Adrenal gland (tissue), 12 donors: ENCODE results near the gene LRRTM4. TPM values are rescaled to one million over a fixed set of nuclear protein-coding genes. Genes with fewer than 3 reads are reported as not detected.

Experiments
- DNase-seq, 7 donors: peaks; one replicate each; pipeline ENCODE4 v3.0.0-alpha.2; 2019 to 2020
- H3K27ac ChIP-seq, 5 donors: fragments of 200-600 bp; sonication (generic) in 4 of 5; 1 replicate in 3 of 5; 2 replicates in 2 of 5; pipeline versions ENCODE4 v1.5.1 to v1.8.0; 2016 to 2020; ENCODE audit warnings: mild to moderate bottlenecking in 1 of 5
- H3K27me3 ChIP-seq: fragments of 200-600 bp; 2 replicates; pipeline ENCODE4 v1.8.0; 2021
- H3K36me3 ChIP-seq, 2 donors: fragments of 200-600 bp; replicated peaks in 1 of 2; 1 replicate in 1 of 2; 2 replicates in 1 of 2; pipeline versions ENCODE4 v1.5.1 to v1.8.0; 2018 to 2022
- H3K4me1 ChIP-seq, 2 donors: fragments of 200-600 bp; replicated peaks in 1 of 2; 1 replicate in 1 of 2; 2 replicates in 1 of 2; pipeline versions ENCODE4 v1.5.1 to v1.8.0; 2018 to 2021
- H3K4me3 ChIP-seq, 4 donors: fragments of 200-600 bp; sonication (generic) in 3 of 4; one replicate each; pipeline ENCODE4 v1.5.1; 2016 to 2018
- H3K9me3 ChIP-seq, 3 donors: fragments of 200-600 bp; sonication (generic) in 1 of 3; replicated peaks in 1 of 3; 1 replicate in 2 of 3; 2 replicates in 1 of 3; pipeline versions ENCODE4 v1.5.1 to v1.8.0; 2016 to 2021
- POLR2A ChIP-seq, 2 donors: fragments of 450-650 bp; IDR thresholded peaks; one replicate each; pipeline ENCODE4 v1.6.1; 2017; ENCODE audit warnings: antibody characterized with exemption in 2 of 2, mild to moderate bottlenecking in 2 of 2, moderate library complexity in 1 of 2
- WGBS, 4 donors: extraction: QIAGEN DNeasy Blood & Tissue Kit in 2 of 4; methylation state at CpG; one replicate each; pipeline versions ENCODE4 v1.1.5 to v1.1.7; 2013 to 2017; 5-methylcytosine and 5-hydroxymethylcytosine counted together
- intact Hi-C, 2 donors: fragments of 100-400 bp; cut with DNase I; formaldehyde crosslinking; loops; one replicate each; pipeline versions ENCODE4 v1.14.1 to v1.15.0; 2022 to 2023
- polyA plus RNA-seq, 3 donors: library from polyadenylated mRNA; stranded (reverse); fragments of 200-250 nt in 2 of 3; fragments of 350-450 nt in 1 of 3; fragmentation: Illumina TruSeq in 1 of 3; extraction: RNeasy Lipid Tissue Mini Kit (QIAGEN cat#74804) in 1 of 3; gene quantifications; one replicate each; pipeline ENCODE4 v1.2.3, GENCODE V29; 2013 to 2014
- total RNA-seq, 9 donors: library from RNA; depleted of rRNA in 4 of 9; stranded (reverse); fragments of >200 nt in 4 of 9; fragments of 120-200 nt in 1 of 9; fragmentation: NEBNext Ultra II Directional in 1 of 9; extraction: Animal tissue kit (Norgen Biotek cat#: 25700) in 1 of 9; gene quantifications; one replicate each; pipeline versions ENCODE4 v1.1.0 to v1.2.4, GENCODE V29; 2013 to 2023
- TF ChIP-seq, protein P1 (sequence below), 6 experiments: fragments of 450-650 bp in 4 of 6; fragments of 200-600 bp in 2 of 6; sonication (generic) in 1 of 6; IDR thresholded peaks; 1 replicate in 5 of 6; 2 replicates in 1 of 6; pipeline versions ENCODE4 v1.5.1 to v1.8.0; 2016 to 2021; ENCODE audit warnings: antibody characterized with exemption in 6 of 6, mild to moderate bottlenecking in 2 of 6, moderate library complexity in 1 of 6
- donor health status: healthy with polysubstance abuse.
- donor health status: Bipolar disorder and iron deficiency.
- donor health status: DM: yes; HTN: yes; CAD: no.
- donor health status: DM: no; HTN: no; CAD: no.
- donor health status: DM: no; HTN: no; CAD: no.
- donor health status: DM: yes; HTN: yes; CAD: no.

Gene LRRTM4
- total and polyA plus RNA-seq, 12 donors, result 0.07 to 0.67 (median 0.43) TPM; not detected in 4

DNA sequence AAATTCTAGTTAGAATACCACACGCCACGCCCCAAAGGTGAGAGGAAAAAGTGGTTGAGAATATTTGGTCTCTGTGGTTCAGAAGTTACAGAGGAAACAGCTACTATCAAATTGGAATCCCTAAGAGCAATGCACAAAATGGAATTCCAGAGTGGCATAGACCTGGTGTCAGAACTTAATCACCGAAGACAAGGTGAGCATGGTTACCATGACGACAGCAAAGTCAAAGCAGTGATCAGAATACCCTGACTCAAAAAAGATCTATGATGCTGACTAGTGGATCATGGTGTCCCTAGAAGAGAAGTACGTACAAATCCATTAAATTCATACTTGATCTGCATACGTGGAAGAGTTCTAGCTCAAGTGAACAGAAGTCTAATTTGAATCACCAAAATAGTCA is 14.5 kb downstream of the LRRTM4 start:
- TF ChIP-seq, protein P1, sequence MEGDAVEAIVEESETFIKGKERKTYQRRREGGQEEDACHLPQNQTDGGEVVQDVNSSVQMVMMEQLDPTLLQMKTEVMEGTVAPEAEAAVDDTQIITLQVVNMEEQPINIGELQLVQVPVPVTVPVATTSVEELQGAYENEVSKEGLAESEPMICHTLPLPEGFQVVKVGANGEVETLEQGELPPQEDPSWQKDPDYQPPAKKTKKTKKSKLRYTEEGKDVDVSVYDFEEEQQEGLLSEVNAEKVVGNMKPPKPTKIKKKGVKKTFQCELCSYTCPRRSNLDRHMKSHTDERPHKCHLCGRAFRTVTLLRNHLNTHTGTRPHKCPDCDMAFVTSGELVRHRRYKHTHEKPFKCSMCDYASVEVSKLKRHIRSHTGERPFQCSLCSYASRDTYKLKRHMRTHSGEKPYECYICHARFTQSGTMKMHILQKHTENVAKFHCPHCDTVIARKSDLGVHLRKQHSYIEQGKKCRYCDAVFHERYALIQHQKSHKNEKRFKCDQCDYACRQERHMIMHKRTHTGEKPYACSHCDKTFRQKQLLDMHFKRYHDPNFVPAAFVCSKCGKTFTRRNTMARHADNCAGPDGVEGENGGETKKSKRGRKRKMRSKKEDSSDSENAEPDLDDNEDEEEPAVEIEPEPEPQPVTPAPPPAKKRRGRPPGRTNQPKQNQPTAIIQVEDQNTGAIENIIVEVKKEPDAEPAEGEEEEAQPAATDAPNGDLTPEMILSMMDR (IDR thresholded peaks at IDR 0.05), result no peak
- no peak for TF ChIP-seq POLR2A (IDR thresholded peaks at IDR 0.05)
- peaks cover 0 to 6% (median 0%) of the 10 kb centered on the region in 3 donors for H3K9me3 ChIP-seq
- intact Hi-C loops, result no loop called here
- no peaks in the 10 kb centered on the region for H3K4me1 ChIP-seq
- no peak overlapping the region for H3K4me3 ChIP-seq
- 67 to 82% (median 76%) methylated on average over 6 of the region's 6 CpGs for WGBS, 4 donors
- H3K27me3 ChIP-seq, result no peaks in the 10 kb centered on the region
- no peaks in the 10 kb centered on the region for H3K36me3 ChIP-seq
- DNase-seq, result no peak
- no peak overlapping the region for H3K27ac ChIP-seq

DNA sequence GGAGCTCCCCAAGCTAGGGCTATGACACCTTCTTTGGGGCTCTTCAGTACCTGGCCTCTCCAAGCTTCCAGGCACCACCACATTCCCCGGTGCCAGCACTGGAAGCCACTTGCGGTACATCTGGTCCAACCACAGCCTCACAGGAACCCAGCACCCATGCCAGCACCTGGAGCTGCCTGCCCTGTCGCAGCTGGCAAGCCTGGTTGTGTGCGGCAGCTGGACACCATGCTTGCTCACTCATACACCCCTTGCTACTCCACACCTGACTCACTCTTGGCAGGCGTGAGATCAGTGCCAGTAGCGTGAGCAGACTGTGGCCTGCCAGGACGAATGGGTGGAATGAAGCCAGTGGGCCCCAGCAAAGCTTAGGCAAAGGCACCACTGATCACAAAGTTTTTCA is 34.0 kb downstream of the LRRTM4 start:
- intact Hi-C loops, result no loop called here
- WGBS, 4 donors, result 78 to 89% (median 87%) methylated on average over 4 to 7 of the region's 7 CpGs
- Histone ChIP-seq H3K36me3 (no peaks in the 10 kb centered on the region), H3K9me3 (no peaks in the 10 kb centered on the region), H3K4me3 (no peak overlapping the region), H3K27me3 (no peaks in the 10 kb centered on the region), H3K4me1 (no peaks in the 10 kb centered on the region), H3K27ac (no peak overlapping the region)
- no peak for DNase-seq
- no peak for TF ChIP-seq POLR2A (IDR thresholded peaks at IDR 0.05)
- TF ChIP-seq, protein P1 (IDR thresholded peaks at IDR 0.05), result no peak

DNA sequence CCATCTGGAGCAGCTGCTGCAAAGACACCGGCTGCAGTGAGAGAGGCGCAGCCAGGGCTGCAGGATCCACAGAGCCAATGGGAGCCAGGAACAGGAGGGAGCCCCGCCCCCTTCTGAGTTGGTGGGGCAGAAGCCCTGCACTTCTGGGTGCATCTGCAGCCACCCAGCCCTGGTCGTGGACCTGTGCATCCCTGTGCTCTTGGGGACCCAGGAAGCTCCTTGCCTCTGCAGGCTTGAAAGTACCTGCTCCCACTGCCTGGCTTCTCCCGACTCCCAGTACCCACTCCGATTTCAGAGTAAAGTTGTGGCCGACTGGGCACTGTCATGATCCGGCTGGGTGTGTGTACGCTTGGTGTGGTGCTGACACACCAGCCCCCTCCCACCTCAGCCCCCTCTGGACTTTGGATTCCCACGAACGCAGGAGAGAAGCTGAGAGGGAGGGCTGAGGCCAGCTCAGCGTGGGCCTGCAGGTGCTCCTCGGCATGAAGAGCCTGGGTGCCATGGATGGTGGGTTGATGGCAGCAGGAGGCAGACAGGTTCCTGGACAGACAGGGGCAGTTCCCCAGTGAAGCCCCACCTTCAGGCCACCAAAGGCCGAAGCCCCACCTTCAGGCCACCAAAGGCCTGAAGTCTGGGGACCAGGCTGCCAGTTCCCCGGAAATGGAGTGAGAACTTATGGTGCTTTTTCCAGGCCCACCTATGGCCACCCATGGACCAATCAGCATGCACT is 34.9 kb downstream of the LRRTM4 start:
- Histone ChIP-seq H3K9me3 (no peaks in the 10 kb centered on the region), H3K27me3 (no peaks in the 10 kb centered on the region), H3K36me3 (no peaks in the 10 kb centered on the region), H3K27ac (no peak overlapping the region), H3K4me3 (no peak overlapping the region), H3K4me1 (no peaks in the 10 kb centered on the region)
- intact Hi-C loops, result no loop called here
- no peak for DNase-seq
- 70 to 88% (median 78%) methylated on average over 11 to 15 of the region's 15 CpGs for WGBS, 4 donors
- TF ChIP-seq, protein P1 (IDR thresholded peaks at IDR 0.05), result no peak
- TF ChIP-seq POLR2A (IDR thresholded peaks at IDR 0.05), result no peak

DNA sequence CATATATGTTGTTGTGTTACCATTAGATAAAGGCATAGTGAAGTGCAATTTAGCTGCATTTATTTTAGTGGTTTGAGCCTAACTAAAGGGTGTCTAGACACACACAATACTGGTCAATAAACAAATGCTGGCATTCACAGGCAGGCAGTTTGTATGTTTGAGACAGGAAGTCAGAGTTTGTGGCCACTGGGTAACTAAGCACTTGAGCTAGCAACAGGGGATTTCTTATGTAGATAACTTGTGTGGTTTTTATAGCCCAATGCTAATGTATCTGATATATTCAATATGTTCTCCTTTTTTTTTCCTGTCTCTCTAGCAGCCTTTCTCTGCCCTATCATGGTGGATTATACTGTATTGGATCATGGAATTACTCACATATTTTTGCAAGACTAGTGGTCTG is 38.1 kb downstream of the LRRTM4 start:
- H3K36me3 ChIP-seq, result no peaks in the 10 kb centered on the region
- H3K4me3 ChIP-seq, result no peak overlapping the region
- intact Hi-C loops, result no loop called here
- H3K9me3 ChIP-seq, result no peaks in the 10 kb centered on the region
- DNase-seq, result no peak
- H3K4me1 ChIP-seq, result no peaks in the 10 kb centered on the region
- TF ChIP-seq POLR2A (IDR thresholded peaks at IDR 0.05), result no peak
- TF ChIP-seq, protein P1 (IDR thresholded peaks at IDR 0.05), result no peak
- H3K27ac ChIP-seq, result no peak overlapping the region
- no peaks in the 10 kb centered on the region for H3K27me3 ChIP-seq
